ENCODE measurements around the gene RAB3C. TPM values are rescaled to one million over a fixed set of nuclear protein-coding genes. Genes with fewer than 3 reads are reported as not detected.

Gene RAB3C
- total RNA-seq, 1 donor, result not detected

- TF ChIP-seq, protein P1, sequence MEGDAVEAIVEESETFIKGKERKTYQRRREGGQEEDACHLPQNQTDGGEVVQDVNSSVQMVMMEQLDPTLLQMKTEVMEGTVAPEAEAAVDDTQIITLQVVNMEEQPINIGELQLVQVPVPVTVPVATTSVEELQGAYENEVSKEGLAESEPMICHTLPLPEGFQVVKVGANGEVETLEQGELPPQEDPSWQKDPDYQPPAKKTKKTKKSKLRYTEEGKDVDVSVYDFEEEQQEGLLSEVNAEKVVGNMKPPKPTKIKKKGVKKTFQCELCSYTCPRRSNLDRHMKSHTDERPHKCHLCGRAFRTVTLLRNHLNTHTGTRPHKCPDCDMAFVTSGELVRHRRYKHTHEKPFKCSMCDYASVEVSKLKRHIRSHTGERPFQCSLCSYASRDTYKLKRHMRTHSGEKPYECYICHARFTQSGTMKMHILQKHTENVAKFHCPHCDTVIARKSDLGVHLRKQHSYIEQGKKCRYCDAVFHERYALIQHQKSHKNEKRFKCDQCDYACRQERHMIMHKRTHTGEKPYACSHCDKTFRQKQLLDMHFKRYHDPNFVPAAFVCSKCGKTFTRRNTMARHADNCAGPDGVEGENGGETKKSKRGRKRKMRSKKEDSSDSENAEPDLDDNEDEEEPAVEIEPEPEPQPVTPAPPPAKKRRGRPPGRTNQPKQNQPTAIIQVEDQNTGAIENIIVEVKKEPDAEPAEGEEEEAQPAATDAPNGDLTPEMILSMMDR (IDR thresholded peaks at IDR 0.05; ENCODE audit: insufficient read depth, low read depth, low read length), result no peak
- DNase-seq (ENCODE audit: low read depth), result no peak
- H3K4me3 ChIP-seq (ENCODE audit: low read depth, low read length), result no peak overlapping the region
Observed at GRCh38 chr5:58617241-58617640, 34.4 kb downstream of the RAB3C start.

- TF ChIP-seq, protein P1 (IDR thresholded peaks at IDR 0.05; ENCODE audit: insufficient read depth, low read depth, low read length), result no peak
- H3K4me3 ChIP-seq (ENCODE audit: low read depth, low read length), result no peak overlapping the region
- DNase-seq (ENCODE audit: low read depth), result no peak
Observed at GRCh38 chr5:58620336-58620735, 37.5 kb downstream of the RAB3C start.

GRCh38 chr5:58622936-58623871, 40.3 kb downstream of the RAB3C start:
- no peak for DNase-seq (ENCODE audit: low read depth)
- no peak overlapping the region for H3K4me3 ChIP-seq (ENCODE audit: low read depth, low read length)
- TF ChIP-seq, protein P1 (IDR thresholded peaks at IDR 0.05; ENCODE audit: insufficient read depth, low read depth, low read length), result no peak

GRCh38 chr5:58628626-58629025, 45.8 kb downstream of the RAB3C start:
- H3K4me3 ChIP-seq (ENCODE audit: low read depth, low read length), result no peak overlapping the region
- TF ChIP-seq, protein P1 (IDR thresholded peaks at IDR 0.05; ENCODE audit: insufficient read depth, low read depth, low read length), result no peak
- DNase-seq (ENCODE audit: low read depth), result no peak

DNA sequence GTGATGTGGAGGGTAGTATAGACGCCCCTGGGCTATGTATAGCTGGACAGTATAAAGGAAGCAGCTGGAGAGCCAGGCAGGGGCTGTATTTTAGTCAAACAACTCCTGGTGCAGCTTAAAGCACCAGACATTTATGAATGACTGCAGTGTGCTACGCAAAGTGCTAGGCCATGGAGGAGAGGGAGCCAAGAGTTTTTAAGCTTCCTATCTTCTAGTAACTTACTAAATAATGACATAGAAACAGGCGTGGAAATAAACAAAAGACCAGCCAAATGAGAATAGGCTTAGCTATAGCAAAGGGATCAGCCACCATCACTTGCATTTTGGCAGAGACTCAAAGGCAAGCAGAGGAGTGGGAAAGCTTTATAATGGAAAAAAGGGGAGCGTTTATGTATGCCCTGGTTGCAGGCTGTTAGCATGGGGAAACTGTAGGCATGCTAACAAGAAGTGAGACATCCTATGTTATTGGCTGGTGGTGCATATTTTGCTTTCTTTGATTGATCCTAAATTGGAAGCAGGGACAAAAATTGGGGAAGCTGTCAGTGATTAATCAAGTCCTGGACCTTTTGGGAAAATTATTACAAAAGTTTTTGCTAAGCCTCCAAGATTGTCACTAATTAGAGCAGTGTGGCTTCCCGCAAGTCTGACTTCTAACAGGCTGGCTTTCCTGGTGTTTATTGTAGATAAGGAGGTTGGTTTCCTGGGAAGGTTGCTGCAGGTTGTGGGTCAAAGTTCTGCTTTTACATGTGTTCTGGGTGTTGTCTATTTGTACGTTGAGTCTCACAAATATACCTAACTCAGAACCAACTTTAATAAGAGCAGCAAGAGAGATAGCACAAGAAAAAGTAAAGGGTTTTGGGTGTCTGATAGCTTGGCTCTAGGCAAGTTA, 46.6 kb downstream of the RAB3C start:
- no peak overlapping the region for H3K4me3 ChIP-seq (ENCODE audit: low read depth, low read length)
- DNase-seq (ENCODE audit: low read depth), result no peak
- TF ChIP-seq, protein P1 (IDR thresholded peaks at IDR 0.05; ENCODE audit: insufficient read depth, low read depth, low read length), result no peak

DNA sequence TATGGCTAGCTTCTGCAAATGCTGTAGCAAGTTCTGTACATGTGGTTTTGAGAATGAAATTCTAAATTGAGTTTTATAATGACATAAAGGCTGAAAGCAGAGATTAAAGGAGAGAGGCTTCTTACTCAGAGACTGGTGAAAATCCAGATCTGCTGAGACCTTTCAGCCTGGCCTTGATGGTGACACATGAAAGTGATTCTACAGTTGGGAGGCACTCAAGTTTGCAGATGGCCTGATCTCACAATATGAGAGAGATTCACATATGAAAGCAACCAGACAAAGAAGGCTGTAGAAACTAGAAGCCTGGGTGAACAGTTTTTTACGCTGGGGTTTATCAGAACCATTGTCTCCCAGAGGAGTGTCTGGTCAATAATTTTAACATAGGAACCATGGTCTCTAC, 49.0 kb downstream of the RAB3C start:
- TF ChIP-seq, protein P1 (IDR thresholded peaks at IDR 0.05; ENCODE audit: insufficient read depth, low read depth, low read length), result no peak
- H3K4me3 ChIP-seq (ENCODE audit: low read depth, low read length), result no peak overlapping the region
- no peak for DNase-seq (ENCODE audit: low read depth)
